ENCODE data around the gene MRPS17. TPM values are rescaled to one million over a fixed set of nuclear protein-coding genes. Genes with fewer than 3 reads are reported as not detected.

Gene MRPS17
- total and polyA plus RNA-seq, 9 of the 15 experiments (the other 6 are each of a cell fraction or from before 2014, with no cell fraction given) = 25.9 to 99.3 (median 43.9) TPM

- TF ChIP-seq CHAMP1 (IDR thresholded peaks at IDR 0.05) = no peak
- peak; percentile 56 for TF ChIP-seq SUPT5H (IDR thresholded peaks at IDR 0.05)
- TF ChIP-seq ZNF407 (IDR thresholded peaks at IDR 0.05; ENCODE audit: low read depth) = no peak
- 0 out of 2 replicates have a peak, but pooled peaks have one; percentile 15 for TF ChIP-seq ETS1 (conservative IDR thresholded peaks at IDR 0.05; ENCODE audit: control insufficient read depth, low read depth, low read length)
- TF ChIP-seq ZBTB43 (CRISPR knock-in tag; IDR thresholded peaks at IDR 0.05) = no peak
- no peak for TF ChIP-seq TRIM25 (IDR thresholded peaks at IDR 0.05; ENCODE audit: borderline replicate concordance)
- no peak for TF ChIP-seq TCFL5 (CRISPR knock-in tag; conservative IDR thresholded peaks at IDR 0.05)
- peak; percentile 12; the same call in 1 of the 2 replicates for TF ChIP-seq CBX1 (IDR thresholded peaks at IDR 0.05; ENCODE audit: low read depth)
- TF ChIP-seq L3MBTL2 (IDR thresholded peaks at IDR 0.05) = peak; percentile 85
- TF ChIP-seq NFYB (IDR thresholded peaks at IDR 0.05; ENCODE audit: extremely low read depth, insufficient read length) = no peak
Observed at GRCh38 chr7:55964261-55965099, 12.8 kb downstream of the MRPS17 start, which contains the start of gene NIPSNAP2 (continued).
